HCT116 (cell line): ENCODE measurements around the gene UPF1. TPM values are rescaled to one million over a fixed set of nuclear protein-coding genes. Genes with fewer than 3 reads are reported as not detected.

Source experiments
- ATAC-seq: fragments of 200-7000 bp; cut with Tn5 transposase; 2 replicates; pipeline ENCODE4 v1.9.1; 2020; ENCODE audit warnings: mild to moderate bottlenecking, moderate library complexity
- BruUV-seq: library from RNA; stranded (reverse); fragments of 400-500 nt; replicated peaks from 2 replicates; lab custom pipeline; 2021; lab: Mats Ljungman, UMichigan
- CTCF ChIA-PET: fragments of 300-600 bp; sonication (Branson Sonifier 250); formaldehyde crosslinking; loops from one replicate; lab custom pipeline; 2021; ENCODE audit warnings: antibody characterized with exemption; lab: Charles Lee
- POLR2A ChIA-PET: fragments of 300-600, 350-600 bp; sonication (Branson Sonifier 250); formaldehyde crosslinking; loops from one replicate; lab custom pipeline; 2021; ENCODE audit warnings: antibody characterized with exemption; lab: Charles Lee
- RAD21 ChIA-PET, 2 experiments: fragments of 300-600 bp; sonication (Branson Sonifier 250); formaldehyde crosslinking; loops; one replicate each; lab custom pipeline; 2023; ENCODE audit warnings: low total read pairs in 2 of 2; ENCODE audit not compliant: uncharacterized antibody in 2 of 2, unreplicated experiment in 2 of 2, low non-redundant PET in 1 of 2; lab: Charles Lee
- DNase-seq: peaks from one replicate; pipeline ENCODE4 v3.0.0-alpha.2; 2010; ENCODE audit warnings: low read depth, low spot score
- H2AFZ ChIP-seq: fragments of 200-600 bp; shearing (Covaris generic), sonication (generic); 2 replicates; pipeline ENCODE4 v1.6.1; 2017; ENCODE audit warnings: low read depth, mixed run types, mixed read lengths, antibody characterized with exemption, low read length; ENCODE audit not compliant: poor library complexity, severe bottlenecking
- H3K27ac ChIP-seq: 2 replicates; pipeline ENCODE4 v1.5.1; 2012; ENCODE audit warnings: low read depth, low read length
- H3K27me3 ChIP-seq: fragments of 200-600 bp; sonication (generic); 2 replicates; pipeline ENCODE4 v1.6.1; 2016; ENCODE audit warnings: mixed run types, low read length, mixed read lengths; ENCODE audit not compliant: insufficient read depth
- H3K36me3 ChIP-seq, 2 experiments: fragments of 200-500 bp in 1 of 2; fragments of 200-600 bp in 1 of 2; sonication (Bioruptor generic) in 1 of 2; sonication (generic) in 1 of 2; 2 replicates each; pipeline versions ENCODE4 v1.5.1 to v1.6.1; 2014 to 2016; ENCODE audit warnings: low read length in 2 of 2, inconsistent platforms in 1 of 2, mixed read lengths in 1 of 2, mixed run types in 1 of 2; ENCODE audit not compliant: insufficient read depth in 2 of 2, control insufficient read depth in 1 of 2
- H3K4me1 ChIP-seq, 2 experiments: fragments of 200-600 bp in 1 of 2; sonication (generic) in 1 of 2; 2 replicates each; pipeline versions ENCODE4 v1.5.1 to v1.6.1; 2012 to 2017; ENCODE audit warnings: low read length in 2 of 2, inconsistent platforms in 1 of 2, mild to moderate bottlenecking in 1 of 2, mixed read lengths in 1 of 2, mixed run types in 1 of 2, moderate library complexity in 1 of 2; ENCODE audit not compliant: insufficient read depth in 2 of 2, control insufficient read depth in 1 of 2
- H3K4me2 ChIP-seq: fragments of 200-600 bp; sonication (generic); 2 replicates; pipeline ENCODE4 v1.6.1; 2017; ENCODE audit warnings: mixed run types, low read length, mixed read lengths
- H3K4me3 ChIP-seq, 2 experiments: fragments of 200-600 bp in 1 of 2; sonication (generic) in 1 of 2; replicated peaks in 1 of 2; 2 replicates each; pipeline ENCODE4 v1.5.1; 2011 to 2016; ENCODE audit warnings: low read length in 2 of 2, control low read depth in 1 of 2, low read depth in 1 of 2, mild to moderate bottlenecking in 1 of 2, mixed read lengths in 1 of 2, mixed run types in 1 of 2
- H3K79me2 ChIP-seq: fragments of 200-600 bp; sonication (generic); 2 replicates; pipeline ENCODE4 v1.6.1; 2017; ENCODE audit warnings: mild to moderate bottlenecking, mixed run types, low read length, moderate library complexity, mixed read lengths; ENCODE audit not compliant: insufficient read depth
- H3K9ac ChIP-seq: fragments of 200-600 bp; sonication (generic); 2 replicates; pipeline ENCODE4 v1.6.1; 2016; ENCODE audit warnings: low read length, mixed read lengths
- H3K9me2 ChIP-seq: fragments of 200-600 bp; sonication (generic), shearing (Covaris generic); 2 replicates; pipeline ENCODE4 v1.6.1; 2017; ENCODE audit warnings: mixed run types, mild to moderate bottlenecking, moderate library complexity; ENCODE audit not compliant: insufficient read depth
- H3K9me3 ChIP-seq, 2 experiments: fragments of 200-500 bp in 1 of 2; fragments of 200-600 bp in 1 of 2; sonication (Bioruptor generic) in 1 of 2; sonication (generic) in 1 of 2; 2 replicates each; pipeline ENCODE4 v1.6.1; 2014 to 2017; ENCODE audit warnings: low read length in 2 of 2, mixed read lengths in 2 of 2, inconsistent platforms in 1 of 2, low read depth in 1 of 2, mild to moderate bottlenecking in 1 of 2, mixed run types in 1 of 2, moderate library complexity in 1 of 2; ENCODE audit not compliant: control insufficient read depth in 1 of 2, insufficient read depth in 1 of 2
- H4K20me1 ChIP-seq: fragments of 200-600 bp; sonication (generic), shearing (Covaris generic); 2 replicates; pipeline ENCODE4 v1.6.1; 2017; ENCODE audit warnings: mixed run types, mild to moderate bottlenecking, moderate library complexity; ENCODE audit not compliant: insufficient read depth
- EZH2phosphoT487 ChIP-seq: fragments of 200-600 bp; IDR thresholded peaks from 2 replicates; pipeline ENCODE4 v1.6.1; 2018; ENCODE audit warnings: antibody characterized with exemption, borderline replicate concordance
- FOSL1 ChIP-seq: IDR thresholded peaks from 2 replicates; pipeline ENCODE4 v1.6.1; 2012; ENCODE audit warnings: low read depth
- JUND ChIP-seq: IDR thresholded peaks from 2 replicates; pipeline ENCODE4 v1.6.1; 2012
- POLR2AphosphoS5 ChIP-seq: IDR thresholded peaks from 2 replicates; pipeline ENCODE4 v1.6.1; 2011; ENCODE audit warnings: mild to moderate bottlenecking, low read depth, low read length, moderate library complexity
- RAD21 ChIP-seq: IDR thresholded peaks from 2 replicates; pipeline ENCODE4 v1.6.1; 2012; ENCODE audit warnings: low read depth, mild to moderate bottlenecking
- SP1 ChIP-seq: IDR thresholded peaks from 2 replicates; pipeline ENCODE4 v1.6.1; 2012; ENCODE audit warnings: low read depth
- SRF ChIP-seq: IDR thresholded peaks from 2 replicates; pipeline ENCODE4 v1.6.1; 2012; ENCODE audit warnings: low read depth
- YY1 ChIP-seq: IDR thresholded peaks from 2 replicates; pipeline ENCODE4 v1.6.1; 2011; ENCODE audit warnings: low read length, low read depth, moderate library complexity, mild to moderate bottlenecking; ENCODE audit not compliant: insufficient replicate concordance; ENCODE audit errors: extremely low read depth
- ZBTB33 ChIP-seq: IDR thresholded peaks from 2 replicates; pipeline ENCODE4 v1.6.1; 2011; ENCODE audit warnings: mild to moderate bottlenecking, low read length, moderate library complexity; ENCODE audit not compliant: insufficient replicate concordance; ENCODE audit errors: extremely low read depth
- ZFX ChIP-seq: fragments of 450-650 bp; IDR thresholded peaks from 2 replicates; pipeline ENCODE4 v1.6.1; 2017
- intact Hi-C: fragments of 100-400 bp; cut with micrococcal nuclease; formaldehyde crosslinking; loops from 2 replicates; pipeline ENCODE4 v1.10.0; 2022
- total RNA-seq: library from RNA; stranded (reverse); gene quantifications from one replicate; pipeline ENCODE4 v1.2.1, GENCODE V29; 2021; ENCODE audit not compliant: unreplicated experiment
- TF ChIP-seq, protein P1 (sequence below): IDR thresholded peaks from 2 replicates; pipeline ENCODE4 v1.6.1; 2012
- TF ChIP-seq, protein P2 (sequence below): IDR thresholded peaks from 2 replicates; pipeline ENCODE4 v1.6.1; 2012
- TF ChIP-seq, protein P3 (sequence below), 3 experiments: fragments of 200-600 bp in 1 of 3; sonication (generic) in 1 of 3; IDR thresholded peaks in 2 of 3; conservative IDR thresholded peaks in 1 of 3; 2 replicates each; pipeline ENCODE4 v1.5.1; 2012 to 2017; ENCODE audit warnings: low read depth in 2 of 3, low read length in 2 of 3, antibody characterized with exemption in 1 of 3, borderline replicate concordance in 1 of 3, control low read depth in 1 of 3, mild to moderate bottlenecking in 1 of 3, mixed read lengths in 1 of 3, mixed run types in 1 of 3, moderate library complexity in 1 of 3; ENCODE audit not compliant: insufficient read depth in 1 of 3
- TF ChIP-seq, protein P4 (sequence below): IDR thresholded peaks from 2 replicates; pipeline ENCODE4 v1.6.1; 2012; ENCODE audit warnings: low read depth

UPF1 gene
- total RNA-seq, 1 experiment from 2014 or later: 78.5 TPM

- Histone ChIP-seq H3K4me1 (peaks cover 6 to 15% of the 10 kb centered on the region in 2 experiments), H4K20me1 (peaks cover 28% of the 10 kb centered on the region; the same call in 1 of the 2 replicates), H3K4me2 (no peak overlapping the region), H3K9ac (no peak overlapping the region), H3K27ac (no peak overlapping the region), H3K79me2 (peaks cover 78% of the 10 kb centered on the region), H3K27me3 (no peaks in the 10 kb centered on the region), H3K9me2 (no peaks in the 10 kb centered on the region), H3K36me3 (peaks cover 27 to 50% of the 10 kb centered on the region in 2 experiments), H2AFZ (no peak overlapping the region), H3K9me3 (no peaks in the 10 kb centered on the region), H3K4me3 (no peak overlapping the region)
- intact Hi-C loops: no loop called here
- TF ChIP-seq EZH2phosphoT487: no peak
- TF ChIP-seq YY1: no peak
- TF ChIP-seq JUND: no peak
- TF ChIP-seq, protein P1, sequence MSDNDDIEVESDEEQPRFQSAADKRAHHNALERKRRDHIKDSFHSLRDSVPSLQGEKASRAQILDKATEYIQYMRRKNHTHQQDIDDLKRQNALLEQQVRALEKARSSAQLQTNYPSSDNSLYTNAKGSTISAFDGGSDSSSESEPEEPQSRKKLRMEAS: no peak
- TF ChIP-seq SP1: no peak
- no peak for TF ChIP-seq ZFX
- no peak for TF ChIP-seq ZBTB33
- TF ChIP-seq POLR2AphosphoS5: no peak
- TF ChIP-seq, protein P2, sequence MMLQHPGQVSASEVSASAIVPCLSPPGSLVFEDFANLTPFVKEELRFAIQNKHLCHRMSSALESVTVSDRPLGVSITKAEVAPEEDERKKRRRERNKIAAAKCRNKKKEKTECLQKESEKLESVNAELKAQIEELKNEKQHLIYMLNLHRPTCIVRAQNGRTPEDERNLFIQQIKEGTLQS: no peak
- TF ChIP-seq, protein P3, sequence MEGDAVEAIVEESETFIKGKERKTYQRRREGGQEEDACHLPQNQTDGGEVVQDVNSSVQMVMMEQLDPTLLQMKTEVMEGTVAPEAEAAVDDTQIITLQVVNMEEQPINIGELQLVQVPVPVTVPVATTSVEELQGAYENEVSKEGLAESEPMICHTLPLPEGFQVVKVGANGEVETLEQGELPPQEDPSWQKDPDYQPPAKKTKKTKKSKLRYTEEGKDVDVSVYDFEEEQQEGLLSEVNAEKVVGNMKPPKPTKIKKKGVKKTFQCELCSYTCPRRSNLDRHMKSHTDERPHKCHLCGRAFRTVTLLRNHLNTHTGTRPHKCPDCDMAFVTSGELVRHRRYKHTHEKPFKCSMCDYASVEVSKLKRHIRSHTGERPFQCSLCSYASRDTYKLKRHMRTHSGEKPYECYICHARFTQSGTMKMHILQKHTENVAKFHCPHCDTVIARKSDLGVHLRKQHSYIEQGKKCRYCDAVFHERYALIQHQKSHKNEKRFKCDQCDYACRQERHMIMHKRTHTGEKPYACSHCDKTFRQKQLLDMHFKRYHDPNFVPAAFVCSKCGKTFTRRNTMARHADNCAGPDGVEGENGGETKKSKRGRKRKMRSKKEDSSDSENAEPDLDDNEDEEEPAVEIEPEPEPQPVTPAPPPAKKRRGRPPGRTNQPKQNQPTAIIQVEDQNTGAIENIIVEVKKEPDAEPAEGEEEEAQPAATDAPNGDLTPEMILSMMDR (IDR thresholded peaks at IDR 0.05 in 2 of 3, conservative IDR thresholded peaks at IDR 0.05 in 1 of 3; ENCODE audit: borderline replicate concordance in 1 of 3, insufficient read depth in 1 of 3, low read depth in 2 of 3, low read length in 2 of 3): no peak
- TF ChIP-seq, protein P4, sequence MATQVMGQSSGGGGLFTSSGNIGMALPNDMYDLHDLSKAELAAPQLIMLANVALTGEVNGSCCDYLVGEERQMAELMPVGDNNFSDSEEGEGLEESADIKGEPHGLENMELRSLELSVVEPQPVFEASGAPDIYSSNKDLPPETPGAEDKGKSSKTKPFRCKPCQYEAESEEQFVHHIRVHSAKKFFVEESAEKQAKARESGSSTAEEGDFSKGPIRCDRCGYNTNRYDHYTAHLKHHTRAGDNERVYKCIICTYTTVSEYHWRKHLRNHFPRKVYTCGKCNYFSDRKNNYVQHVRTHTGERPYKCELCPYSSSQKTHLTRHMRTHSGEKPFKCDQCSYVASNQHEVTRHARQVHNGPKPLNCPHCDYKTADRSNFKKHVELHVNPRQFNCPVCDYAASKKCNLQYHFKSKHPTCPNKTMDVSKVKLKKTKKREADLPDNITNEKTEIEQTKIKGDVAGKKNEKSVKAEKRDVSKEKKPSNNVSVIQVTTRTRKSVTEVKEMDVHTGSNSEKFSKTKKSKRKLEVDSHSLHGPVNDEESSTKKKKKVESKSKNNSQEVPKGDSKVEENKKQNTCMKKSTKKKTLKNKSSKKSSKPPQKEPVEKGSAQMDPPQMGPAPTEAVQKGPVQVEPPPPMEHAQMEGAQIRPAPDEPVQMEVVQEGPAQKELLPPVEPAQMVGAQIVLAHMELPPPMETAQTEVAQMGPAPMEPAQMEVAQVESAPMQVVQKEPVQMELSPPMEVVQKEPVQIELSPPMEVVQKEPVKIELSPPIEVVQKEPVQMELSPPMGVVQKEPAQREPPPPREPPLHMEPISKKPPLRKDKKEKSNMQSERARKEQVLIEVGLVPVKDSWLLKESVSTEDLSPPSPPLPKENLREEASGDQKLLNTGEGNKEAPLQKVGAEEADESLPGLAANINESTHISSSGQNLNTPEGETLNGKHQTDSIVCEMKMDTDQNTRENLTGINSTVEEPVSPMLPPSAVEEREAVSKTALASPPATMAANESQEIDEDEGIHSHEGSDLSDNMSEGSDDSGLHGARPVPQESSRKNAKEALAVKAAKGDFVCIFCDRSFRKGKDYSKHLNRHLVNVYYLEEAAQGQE: no peak
- TF ChIP-seq FOSL1: no peak
- no peak for TF ChIP-seq RAD21
- no peak for TF ChIP-seq SRF
- POLR2A ChIA-PET: no interaction called here
- RAD21 ChIA-PET: no interaction called here
- CTCF ChIA-PET: no interaction called here
- BruUV-seq: no TSS peak
- DNase-seq: no peak
- no peak for ATAC-seq
These were observed 2.9 kb downstream of the UPF1 start for GRCh38 chr19:18834644-18834984.
